H1 (cell line): ENCODE results near the gene TTC9. TPM values are rescaled to one million over a fixed set of nuclear protein-coding genes. Genes with fewer than 3 reads are reported as not detected.

Source experiments
- CTCF ChIA-PET: fragments of 300-600 bp; sonication (Branson Sonifier 250); formaldehyde crosslinking; loops from one replicate; lab custom pipeline; 2021; ENCODE audit not compliant: partially characterized antibody; lab: Charles Lee
- POLR2A ChIA-PET: fragments of 300-600 bp; sonication (Branson Sonifier 250); formaldehyde crosslinking; loops from one replicate; lab custom pipeline; 2021; ENCODE audit warnings: inconsistent platforms; ENCODE audit not compliant: partially characterized antibody; lab: Charles Lee
- DNase-seq, 2 experiments: peaks; one replicate each; pipeline versions ENCODE4 v3.0.0 to v3.0.0-alpha.2; 2010 to 2022; ENCODE audit warnings: low spot score in 2 of 2, low read depth in 1 of 2, mixed read lengths in 1 of 2
- FAIRE-seq: peaks from 2 replicates; lab custom pipeline; 2011; peaks lifted over from hg19 to GRCh38; lab: Jason Lieb, UNC
- H2AFZ ChIP-seq: 2 replicates; pipeline ENCODE4 v1.8.1; 2012; ENCODE audit warnings: low read length, inconsistent platforms
- H2AK5ac ChIP-seq: 2 replicates; pipeline ENCODE4 v1.6.1; 2013; ENCODE audit warnings: low read depth, low read length
- H2BK120ac ChIP-seq: replicated peaks from 2 replicates; pipeline ENCODE3; 2013; ENCODE audit warnings: low read depth, low read length, inconsistent platforms
- H2BK12ac ChIP-seq: 2 replicates; pipeline ENCODE4 v1.6.1; 2013; ENCODE audit warnings: low read depth, low read length
- H2BK15ac ChIP-seq: 2 replicates; pipeline ENCODE4 v1.6.1; 2013; ENCODE audit warnings: low read length
- H2BK20ac ChIP-seq: 2 replicates; pipeline ENCODE4 v1.6.1; 2013; ENCODE audit warnings: low read length
- H2BK5ac ChIP-seq: 2 replicates; pipeline ENCODE4 v1.6.1; 2013; ENCODE audit warnings: low read depth, low read length
- H3K14ac ChIP-seq: 2 replicates; pipeline ENCODE4 v1.6.1; 2013; ENCODE audit warnings: inconsistent platforms; ENCODE audit not compliant: insufficient read length
- H3K18ac ChIP-seq: 2 replicates; pipeline ENCODE4 v1.6.1; 2013; ENCODE audit warnings: low read length; ENCODE audit errors: extremely low read depth
- H3K23ac ChIP-seq: 2 replicates; pipeline ENCODE4 v1.6.1; 2013; ENCODE audit warnings: inconsistent platforms; ENCODE audit not compliant: insufficient read length
- H3K23me2 ChIP-seq: 2 replicates; pipeline ENCODE4 v1.6.1; 2013; ENCODE audit warnings: low read depth, low read length
- H3K27ac ChIP-seq: 2 replicates; pipeline ENCODE4 v1.6.1; 2011; ENCODE audit warnings: low read depth, low read length, inconsistent platforms
- H3K27me3 ChIP-seq, 4 experiments: replicated peaks in 1 of 4; 1 replicate in 1 of 4; 2 replicates in 3 of 4; pipeline versions ENCODE4 v1.6.1 to v1.8.1; 2011 to 2013; ENCODE audit warnings: low read length in 3 of 4, mild to moderate bottlenecking in 3 of 4, inconsistent platforms in 2 of 4, mixed read lengths in 2 of 4, moderate library complexity in 1 of 4; ENCODE audit not compliant: control insufficient read depth in 3 of 4, insufficient read depth in 3 of 4; ENCODE audit errors: extremely low read depth in 1 of 4
- H3K36me3 ChIP-seq, 4 experiments: 2 replicates each; pipeline versions ENCODE4 v1.6.1 to v1.8.1; 2011 to 2013; ENCODE audit warnings: mild to moderate bottlenecking in 4 of 4, low read length in 3 of 4, moderate library complexity in 2 of 4, control low read depth in 1 of 4, inconsistent platforms in 1 of 4; ENCODE audit not compliant: insufficient read depth in 4 of 4, control insufficient read depth in 2 of 4
- H3K4ac ChIP-seq: replicated peaks from 2 replicates; pipeline ENCODE3; 2013; ENCODE audit warnings: low read length, low read depth, mixed read lengths, inconsistent platforms; ENCODE audit not compliant: insufficient read length
- H3K4me1 ChIP-seq, 4 experiments: replicated peaks in 1 of 4; 1 replicate in 1 of 4; 2 replicates in 3 of 4; pipeline versions ENCODE4 v1.6.1 to v1.8.1; 2011 to 2013; ENCODE audit warnings: low read length in 3 of 4, inconsistent platforms in 2 of 4, mixed read lengths in 1 of 4; ENCODE audit not compliant: insufficient read depth in 4 of 4, control insufficient read depth in 3 of 4
- H3K4me2 ChIP-seq, 2 experiments: 2 replicates each; pipeline versions ENCODE4 v1.6.1 to v1.8.1; 2011 to 2013; ENCODE audit warnings: low read depth in 2 of 2, low read length in 2 of 2, control low read depth in 1 of 2, inconsistent platforms in 1 of 2, mild to moderate bottlenecking in 1 of 2; ENCODE audit not compliant: insufficient read depth in 1 of 2
- H3K4me3 ChIP-seq, 4 experiments: fragments of 200-600, 300-600 bp in 1 of 4; sonication (generic), shearing (Covaris generic), sonication (Bioruptor Twin) in 1 of 4; 2 replicates each; pipeline versions ENCODE4 v1.5.1 to v1.8.1; 2011 to 2016; ENCODE audit warnings: low read length in 4 of 4, low read depth in 3 of 4, control low read depth in 2 of 4, inconsistent platforms in 2 of 4, mild to moderate bottlenecking in 2 of 4, mixed read lengths in 1 of 4, moderate library complexity in 1 of 4; ENCODE audit not compliant: insufficient read depth in 2 of 4; ENCODE audit errors: extremely low read depth in 1 of 4
- H3K56ac ChIP-seq: replicated peaks from 2 replicates; pipeline ENCODE3; 2013; ENCODE audit warnings: low read depth, mild to moderate bottlenecking, mixed read lengths, low read length, inconsistent platforms; ENCODE audit not compliant: insufficient read length
- H3K79me1 ChIP-seq: 2 replicates; pipeline ENCODE4 v1.6.1; 2013; ENCODE audit warnings: low read depth, low read length, control low read depth
- H3K79me2 ChIP-seq, 2 experiments: 2 replicates each; pipeline versions ENCODE4 v1.6.1 to v1.8.1; 2012 to 2013; ENCODE audit warnings: low read length in 2 of 2, mild to moderate bottlenecking in 2 of 2, inconsistent platforms in 1 of 2; ENCODE audit not compliant: insufficient read depth in 2 of 2, control insufficient read depth in 1 of 2
- H3K9ac ChIP-seq, 4 experiments: replicated peaks in 1 of 4; 1 replicate in 1 of 4; 2 replicates in 3 of 4; pipeline versions ENCODE4 v1.6.1 to v1.8.1; 2011 to 2013; ENCODE audit warnings: low read depth in 3 of 4, low read length in 3 of 4, control low read depth in 2 of 4, mild to moderate bottlenecking in 2 of 4, moderate library complexity in 2 of 4, inconsistent platforms in 1 of 4; ENCODE audit errors: extremely low read depth in 1 of 4
- H3K9me3 ChIP-seq, 2 experiments: 2 replicates each; pipeline versions ENCODE4 v1.6.1 to v1.8.1; 2012 to 2013; ENCODE audit warnings: mild to moderate bottlenecking in 2 of 2, moderate library complexity in 2 of 2, control low read depth in 1 of 2, inconsistent platforms in 1 of 2, low read depth in 1 of 2, low read length in 1 of 2, mixed read lengths in 1 of 2; ENCODE audit not compliant: insufficient read depth in 2 of 2
- H4K20me1 ChIP-seq, 2 experiments: replicated peaks in 1 of 2; 2 replicates each; pipeline versions ENCODE3 to v1.8.1; 2011 to 2013; ENCODE audit warnings: inconsistent platforms in 2 of 2, low read length in 2 of 2, mild to moderate bottlenecking in 1 of 2; ENCODE audit not compliant: insufficient read depth in 2 of 2, control insufficient read depth in 1 of 2
- H4K5ac ChIP-seq: 2 replicates; pipeline ENCODE4 v1.6.1; 2013; ENCODE audit warnings: low read length, low read depth, mixed read lengths, inconsistent platforms; ENCODE audit not compliant: insufficient read length
- H4K8ac ChIP-seq: 2 replicates; pipeline ENCODE4 v1.8.0; 2013; ENCODE audit warnings: mild to moderate bottlenecking, moderate library complexity, low read length, inconsistent platforms; ENCODE audit not compliant: insufficient read depth; ENCODE audit errors: extremely low read depth
- H4K91ac ChIP-seq: replicated peaks from 2 replicates; pipeline ENCODE3; 2013; ENCODE audit warnings: low read length, mixed read lengths, inconsistent platforms; ENCODE audit not compliant: insufficient read length
- BACH1 ChIP-seq: IDR thresholded peaks from 2 replicates; pipeline ENCODE4 v1.6.1; 2012; ENCODE audit warnings: low read length, improper control_type of control experiment
- CHD1 ChIP-seq: IDR thresholded peaks from 2 replicates; pipeline ENCODE4 v1.6.1; 2012; ENCODE audit warnings: low read depth, low read length, improper control_type of control experiment
- CREB1 ChIP-seq: IDR thresholded peaks from 2 replicates; pipeline ENCODE4 v1.6.1; 2012; ENCODE audit warnings: inconsistent platforms
- HDAC2 ChIP-seq, 2 experiments: fragments of 300-600 bp in 1 of 2; sonication (generic) in 1 of 2; IDR thresholded peaks; 2 replicates each; pipeline ENCODE4 v1.6.1; 2011 to 2012; ENCODE audit warnings: low read depth in 2 of 2, low read length in 2 of 2, mild to moderate bottlenecking in 2 of 2, moderate library complexity in 2 of 2, borderline replicate concordance in 1 of 2, inconsistent platforms in 1 of 2
- KDM5A ChIP-seq: fragments of 200-600 bp; IDR thresholded peaks from 2 replicates; pipeline ENCODE4 v1.7.1; 2012; ENCODE audit warnings: mild to moderate bottlenecking, low read length, inconsistent platforms, mixed read lengths
- NANOG ChIP-seq: IDR thresholded peaks from 2 replicates; pipeline ENCODE4 v1.6.1; 2011; ENCODE audit warnings: low read length, low read depth, mild to moderate bottlenecking, inconsistent platforms; ENCODE audit not compliant: insufficient read depth, poor library complexity, severe bottlenecking
- NRF1 ChIP-seq: IDR thresholded peaks from 2 replicates; pipeline ENCODE4 v1.6.1; 2011; ENCODE audit warnings: mild to moderate bottlenecking, low read depth, low read length, improper control_type of control experiment
- PHF8 ChIP-seq: fragments of 200-600 bp; sonication (generic); conservative IDR thresholded peaks from 2 replicates; pipeline ENCODE4 v1.7.1; 2012; ENCODE audit warnings: low read depth, mild to moderate bottlenecking, inconsistent platforms, low read length, moderate library complexity
- RAD21 ChIP-seq, 2 experiments: IDR thresholded peaks in 1 of 2; conservative IDR thresholded peaks in 1 of 2; 2 replicates each; pipeline ENCODE4 v1.6.1; 2011; ENCODE audit warnings: low read depth in 2 of 2, low read length in 2 of 2, improper control_type of control experiment in 1 of 2, inconsistent platforms in 1 of 2, mild to moderate bottlenecking in 1 of 2, moderate library complexity in 1 of 2
- SP4 ChIP-seq: IDR thresholded peaks from 2 replicates; pipeline ENCODE4 v1.6.1; 2012; ENCODE audit warnings: low read length, inconsistent platforms
- TAF1 ChIP-seq: IDR thresholded peaks from 2 replicates; pipeline ENCODE4 v1.6.1; 2011; ENCODE audit warnings: mild to moderate bottlenecking, low read depth, low read length
- WGBS, 2 experiments: shearing (Covaris generic) in 1 of 2; methylation state at CpG; one replicate each; pipeline versions ENCODE4 v1.1.6 to v1.1.7; 2013 to 2015; ENCODE audit warnings: low lambda C conversion rate in 2 of 2, mixed read lengths in 2 of 2, inconsistent platforms in 1 of 2, low coverage in 1 of 2, missing lambda C conversion rate in 1 of 2; ENCODE audit not compliant: insufficient replicate concordance in 2 of 2, insufficient coverage in 1 of 2, insufficient read length in 1 of 2; ENCODE audit errors: extremely low coverage in 1 of 2, missing lambda C conversion rate in 1 of 2; 5-methylcytosine and 5-hydroxymethylcytosine counted together
- polyA plus RNA-seq, 7 experiments: library from polyadenylated mRNA; depleted of rRNA in 3 of 7; stranded (reverse) in 5 of 7; unstranded in 2 of 7; fragments of >200 nt in 5 of 7; fragments of 200-250 nt in 2 of 7; gene quantifications; 1 replicate in 5 of 7; 2 replicates in 1 of 7; 4 replicates in 1 of 7; pipeline versions ENCODE4 v1.2.1 to v1.2.3, GENCODE V29; 2011 to 2013; ENCODE audit warnings: missing spikeins in 2 of 7, mixed read lengths in 2 of 7
- total RNA-seq: library from RNA; stranded (reverse); fragmentation: NEBNext Ultra II Directional; extraction: Animal tissue kit (Norgen Biotek cat#: 25700); gene quantifications from 2 replicates; pipeline ENCODE4 v1.2.1, GENCODE V29; 2021

The TTC9 gene
- total and polyA plus RNA-seq, 2 of the 8 experiments (the other 6 are each of a cell fraction or from before 2014, with no cell fraction given) = 21.0 to 29.5 TPM

- no peak for FAIRE-seq
- no peak overlapping the region for H4K91ac ChIP-seq
- no peak overlapping the region for H2BK20ac ChIP-seq
- peaks cover 10 to 20% (median 13%) of the 10 kb centered on the region in 4 experiments; a peak in 6 of 7 replicates for H3K4me1 ChIP-seq
- POLR2A ChIA-PET = interaction anchor here (1.0 to 2.2 kb wide), 6 partner anchors 8 to 57 kb away, joined by 3 to 7 read pairs (median 4); no protein-coding TSS in a partner anchor
- peak overlapping the region; percentile 64; the same call in 1 of the 2 replicates for H2BK5ac ChIP-seq
- peaks cover 19% of the 10 kb centered on the region; the same call in 1 of the 2 replicates for H3K79me1 ChIP-seq
- H3K14ac ChIP-seq = no peak overlapping the region
- H3K9ac ChIP-seq = no peak overlapping the region; a peak in 1 of 7 replicates
- H2BK12ac ChIP-seq = no peak overlapping the region
- H2BK15ac ChIP-seq = no peak overlapping the region
- H4K8ac ChIP-seq = no peak overlapping the region; the same call in 1 of the 2 replicates
- H3K79me2 ChIP-seq = peaks cover 0 to 70% of the 10 kb centered on the region in 2 experiments; a peak in 3 of 4 replicates
- H3K23ac ChIP-seq = no peak overlapping the region
- no peak overlapping the region for H3K4me3 ChIP-seq
- TF ChIP-seq SP4 (no peak), NRF1 (no peak), RAD21 (IDR thresholded peaks at IDR 0.05 in 1 of 2, conservative IDR thresholded peaks at IDR 0.05 in 1 of 2; ENCODE audit: low read depth in 2 of 2, low read length in 2 of 2) (no peak), HDAC2 (IDR thresholded peaks at IDR 0.05; ENCODE audit: borderline replicate concordance in 1 of 2, low read depth in 2 of 2, low read length in 2 of 2) (no peak), TAF1 (no peak), KDM5A (no peak), CREB1 (no peak), NANOG (no peak), CHD1 (no peak), PHF8 (no peak), BACH1 (no peak)
- TF ChIP-seq, all 59 proteins: peak for 0
- WGBS, 2 experiments = 95% methylated on average over 1 of the region's 1 CpG; no CpG with 5 or more reads in 1 of the 2 experiments
- H3K27me3 ChIP-seq = no peaks in the 10 kb centered on the region
- H3K23me2 ChIP-seq = no peaks in the 10 kb centered on the region
- CTCF ChIA-PET = interaction anchor here (0.9 to 1.4 kb wide), 3 partner anchors 10 to 57 kb away, joined by 3 to 6 read pairs (median 4); no protein-coding TSS in a partner anchor
- 0 out of 4 replicates have a peak overlapping the region, but pooled peaks of 1 of the 2 experiments have one; percentile 2 for H3K4me2 ChIP-seq
- H4K5ac ChIP-seq = no peak overlapping the region
- H2AFZ ChIP-seq = no peak overlapping the region
- H3K9me3 ChIP-seq = no peaks in the 10 kb centered on the region
- peaks cover 16 to 38% (median 21%) of the 10 kb centered on the region in 4 experiments; a peak in 7 of 8 replicates for H3K36me3 ChIP-seq
- no peak overlapping the region for H3K18ac ChIP-seq
- no peak overlapping the region for H3K27ac ChIP-seq
- H2AK5ac ChIP-seq = no peak overlapping the region
- no peak overlapping the region for H2BK120ac ChIP-seq
- DNase-seq = no peak
- H3K4ac ChIP-seq = no peak overlapping the region
- H3K56ac ChIP-seq = no peak overlapping the region
- H4K20me1 ChIP-seq = peaks cover 0 to 16% of the 10 kb centered on the region in 2 experiments
These were observed 24.6 kb downstream of the TTC9 start for GRCh38 chr14:70666361-70666686.
